HS-5 (cell line): Measurements from ENCODE around the gene MPPED1.

Experiments used
- DNase-seq: peaks from one replicate; pipeline ENCODE4 v3.0.0-alpha.2; 2012; ENCODE audit warnings: low read depth

Gene MPPED1

GRCh38 chr22:43448048-43448447 is 36.2 kb downstream of the MPPED1 start:
- no peak for DNase-seq

GRCh38 chr22:43449205-43449830 is 37.5 kb downstream of the MPPED1 start:
- DNase-seq = no peak

DNA sequence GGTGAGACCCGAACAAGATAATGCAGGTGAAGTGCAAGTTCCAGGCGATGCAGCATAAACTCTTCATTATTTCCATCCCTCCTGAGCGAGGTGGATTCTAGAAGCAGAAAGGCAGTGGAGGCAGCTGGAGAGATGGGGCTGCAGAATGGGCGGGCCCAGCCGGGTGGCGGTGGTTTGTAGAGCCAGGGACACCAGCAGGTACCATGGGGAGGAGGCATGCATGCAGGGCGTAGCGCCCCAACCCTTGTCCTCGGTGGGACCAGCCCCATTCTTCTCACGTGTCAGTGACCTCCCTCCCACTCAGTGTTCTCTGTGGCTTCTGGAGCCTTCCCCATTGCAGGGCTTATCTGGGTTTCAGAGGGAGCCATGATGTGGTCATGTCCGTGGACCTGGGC is 38.0 kb downstream of the MPPED1 start:
- no peak for DNase-seq

DNA sequence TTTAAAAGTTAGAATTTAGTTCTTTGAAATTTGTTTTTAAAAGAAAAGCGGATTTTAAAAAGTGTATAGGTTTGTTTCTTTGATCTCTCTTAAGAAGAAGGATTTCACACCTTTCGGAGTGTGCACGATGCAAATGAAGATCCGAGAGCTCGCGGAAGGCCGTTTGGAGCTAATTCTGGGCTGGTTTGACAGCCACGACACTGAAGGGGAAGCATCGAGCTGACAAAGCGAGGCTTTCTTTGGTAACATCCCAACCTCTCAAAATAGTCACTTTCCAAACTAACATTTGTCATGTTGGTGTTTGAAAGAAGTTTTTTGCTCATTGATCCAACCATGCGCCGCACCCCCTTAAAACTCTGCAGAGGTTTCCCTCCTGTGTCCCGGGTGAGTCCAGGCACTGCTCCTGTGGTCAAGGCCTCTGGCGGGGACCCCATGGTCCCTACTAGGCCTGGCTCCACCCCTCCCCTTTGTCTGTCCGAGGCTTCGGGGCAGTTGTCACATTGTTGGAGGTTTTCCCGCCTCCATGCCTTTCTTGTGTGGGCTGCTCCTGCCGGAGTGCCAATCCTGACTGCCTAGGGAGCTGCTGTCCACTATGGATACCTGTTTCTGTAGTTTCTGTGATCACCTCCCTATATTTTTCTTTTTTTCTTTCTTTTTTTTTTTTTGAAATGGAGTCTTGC is 39.7 kb downstream of the MPPED1 start:
- DNase-seq = no peak

DNA sequence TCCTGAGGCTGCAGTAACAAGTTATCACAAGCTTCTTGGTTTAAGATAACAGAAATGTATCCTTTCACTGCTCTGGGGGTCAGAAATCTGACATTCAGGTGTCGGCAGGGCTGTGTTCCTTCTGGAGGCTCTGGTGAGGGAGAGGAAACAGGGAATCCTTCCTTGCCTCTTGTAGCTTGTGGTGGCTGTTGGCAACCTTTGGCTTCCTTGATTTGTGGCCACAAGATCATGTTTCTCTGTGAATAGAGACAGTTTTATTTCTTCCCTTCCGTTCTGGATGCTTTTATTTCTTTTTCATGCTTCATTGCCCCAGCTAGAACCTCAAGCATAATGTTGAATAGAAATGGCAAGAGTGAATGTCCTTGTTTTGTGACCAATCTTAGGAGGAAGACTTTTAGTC is 44.0 kb downstream of the MPPED1 start:
- DNase-seq = no peak

GRCh38 chr22:43457002-43457401 is 45.2 kb downstream of the MPPED1 start:
- DNase-seq = no peak

GRCh38 chr22:43462701-43463100 is 50.9 kb downstream of the MPPED1 start:
- DNase-seq = no peak

- no peak for DNase-seq
Measured at GRCh38 chr22:43464809-43465208, 53.0 kb downstream of the MPPED1 start.

GRCh38 chr22:43465291-43466015 is 53.6 kb downstream of the MPPED1 start:
- no peak for DNase-seq

DNA sequence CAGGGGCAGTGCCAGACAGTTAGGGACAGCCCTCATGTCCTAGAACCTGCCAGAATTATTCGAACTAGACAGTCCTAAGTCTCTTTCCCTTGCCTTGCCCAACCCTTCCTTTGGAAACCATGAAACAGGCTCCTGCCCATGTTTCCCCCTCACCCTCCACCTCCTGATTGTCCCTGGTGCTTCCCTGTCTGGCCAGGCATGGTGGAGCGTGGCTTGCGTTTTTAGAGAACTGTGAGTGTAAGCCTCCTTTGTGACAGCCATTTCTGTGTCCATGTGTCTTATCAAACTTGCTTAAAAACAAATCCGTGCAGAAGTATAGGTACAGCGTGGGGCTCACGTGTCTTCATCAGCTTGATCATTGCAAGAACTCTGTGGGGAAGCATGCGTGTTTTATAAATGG is 54.9 kb downstream of the MPPED1 start:
- DNase-seq = no peak

DNA sequence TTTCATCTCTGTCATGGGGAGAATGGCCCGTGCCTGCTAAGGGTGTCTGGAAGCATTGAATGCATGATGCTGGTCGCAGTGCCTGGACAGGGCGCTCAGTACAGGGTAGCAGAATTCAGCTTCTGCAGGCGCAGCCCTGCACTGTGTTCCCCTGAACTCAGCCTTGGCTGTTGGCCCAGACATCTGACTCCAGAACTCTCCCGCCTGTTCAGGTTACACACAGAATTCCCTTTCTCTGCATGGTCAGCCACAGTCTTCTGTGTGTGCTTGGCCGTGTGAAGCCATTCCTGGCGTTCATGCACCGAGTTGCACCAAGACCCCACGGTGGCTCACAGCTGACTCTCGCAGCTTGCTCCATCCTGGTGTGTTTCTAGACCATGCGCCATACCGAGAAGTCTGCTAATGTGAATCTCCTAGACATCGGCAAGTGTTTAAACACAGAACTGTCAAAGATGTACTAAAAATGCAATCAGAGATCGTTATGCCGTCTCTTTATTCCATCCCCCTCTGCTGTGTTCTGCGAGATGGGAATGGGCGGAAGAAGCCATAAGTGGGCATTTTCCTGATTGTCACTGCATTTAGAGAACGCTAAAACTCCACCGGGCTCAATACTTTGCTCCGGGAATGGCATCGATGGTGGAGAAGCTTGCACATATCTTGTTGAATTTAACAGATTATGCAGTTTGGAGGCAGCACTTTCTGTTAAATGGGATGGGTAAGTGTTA is 55.6 kb downstream of the MPPED1 start:
- DNase-seq = no peak

GRCh38 chr22:43470253-43470652 is 58.4 kb downstream of the MPPED1 start:
- no peak for DNase-seq

- no peak for DNase-seq
Measured at GRCh38 chr22:43470941-43471585, 59.2 kb downstream of the MPPED1 start.

DNA sequence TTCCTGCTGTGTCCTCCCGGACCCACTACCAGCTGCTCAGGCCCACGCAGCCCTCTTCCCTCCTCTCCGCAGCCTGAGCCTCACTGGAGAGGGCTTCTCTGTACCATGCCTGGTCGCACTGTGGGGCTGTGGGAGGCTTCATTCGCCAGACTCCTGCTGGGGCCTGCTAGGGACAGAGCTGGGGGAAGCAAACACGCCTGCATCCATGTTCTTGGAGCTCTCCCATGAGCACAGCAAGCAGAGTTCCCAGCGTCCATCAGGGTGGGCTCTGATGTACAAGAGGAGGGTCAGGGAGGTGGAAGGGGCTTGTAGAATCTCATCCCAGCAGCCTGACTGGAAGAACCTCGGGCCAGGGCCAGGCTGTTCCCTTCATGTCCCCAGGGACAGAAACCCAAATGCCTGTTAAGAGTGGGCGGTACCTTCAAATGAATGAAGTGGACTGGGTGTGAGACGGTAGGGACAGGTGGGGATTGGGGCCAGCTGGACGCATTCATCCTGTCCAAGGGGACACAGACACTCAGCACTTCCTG is 59.9 kb downstream of the MPPED1 start:
- DNase-seq = no peak

- DNase-seq = no peak
Measured at GRCh38 chr22:43473031-43473430, 61.2 kb downstream of the MPPED1 start.

GRCh38 chr22:43473441-43473840 is 61.6 kb downstream of the MPPED1 start:
- DNase-seq = no peak

- DNase-seq = no peak
Measured at GRCh38 chr22:43474161-43475101, 62.6 kb downstream of the MPPED1 start.

- no peak for DNase-seq
Measured at GRCh38 chr22:43475549-43476076, 63.8 kb downstream of the MPPED1 start.

DNA sequence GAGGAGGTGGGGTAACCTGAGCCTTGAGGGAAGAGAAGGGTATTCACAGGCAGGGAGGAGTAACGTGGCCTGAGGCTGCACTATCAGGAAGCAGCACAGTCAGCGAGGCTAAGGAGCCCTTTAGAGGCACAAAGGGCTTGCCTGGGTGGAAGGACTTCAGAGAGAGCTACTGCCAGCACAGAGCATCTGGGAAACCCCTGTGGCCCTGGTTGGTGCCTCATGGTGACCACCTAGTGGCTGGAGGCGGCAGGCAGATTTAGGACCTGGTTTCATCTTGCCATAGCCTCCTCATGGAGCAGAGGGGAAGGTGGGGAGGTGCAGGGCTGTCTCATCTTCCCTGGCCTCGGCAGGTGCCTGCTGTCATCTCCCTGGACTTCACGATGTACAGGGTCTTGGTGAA is 64.5 kb downstream of the MPPED1 start:
- no peak for DNase-seq
